ENCODE data around the gene FAM149B1. TPM values are rescaled to one million over a fixed set of nuclear protein-coding genes. Genes with fewer than 3 reads are reported as not detected.

FAM149B1 gene
- total RNA-seq, 2 donors from 2014 or later: 9.4 to 13.0 TPM

GRCh38 chr10:73215749-73216148 lies 47.8 kb downstream of the FAM149B1 start:
- no peak for TF ChIP-seq CTCF (IDR thresholded peaks at IDR 0.05)
- DNase-seq (ENCODE audit: low spot score): no peak
- Histone ChIP-seq H3K27me3 (no peaks in the 10 kb centered on the region), H3K36me3 (peaks cover 32% of the 10 kb centered on the region), H3K4me3 (no peak overlapping the region), H3K4me1 (peaks cover 0 to 3% of the 10 kb centered on the region in 2 donors), H3K27ac (no peak overlapping the region), H3K9me3 (no peaks in the 10 kb centered on the region)

GRCh38 chr10:73217628-73218027 lies 49.7 kb downstream of the FAM149B1 start:
- no peak for DNase-seq (ENCODE audit: low spot score)
- Histone ChIP-seq H3K4me3 (no peak overlapping the region), H3K4me1 (peaks cover 0 to 3% of the 10 kb centered on the region in 2 donors), H3K36me3 (peaks cover 20% of the 10 kb centered on the region), H3K27ac (no peak overlapping the region), H3K27me3 (no peaks in the 10 kb centered on the region), H3K9me3 (no peaks in the 10 kb centered on the region)
- TF ChIP-seq CTCF (IDR thresholded peaks at IDR 0.05): no peak

- peak in 1 of 2 donors; percentile 12 for TF ChIP-seq CTCF (IDR thresholded peaks at IDR 0.05)
- H3K36me3 ChIP-seq: peaks cover 20% of the 10 kb centered on the region
- no peaks in the 10 kb centered on the region for H3K27me3 ChIP-seq
- DNase-seq (ENCODE audit: low spot score): no peak
- no peak overlapping the region for H3K4me3 ChIP-seq
- H3K27ac ChIP-seq: no peak overlapping the region
- no peaks in the 10 kb centered on the region for H3K9me3 ChIP-seq
- peaks cover 0 to 3% of the 10 kb centered on the region in 2 donors for H3K4me1 ChIP-seq
Observed at GRCh38 chr10:73218431-73219191, 50.7 kb downstream of the FAM149B1 start.

GRCh38 chr10:73219384-73219783 lies 51.5 kb downstream of the FAM149B1 start:
- Histone ChIP-seq H3K9me3 (no peaks in the 10 kb centered on the region), H3K27ac (no peak overlapping the region), H3K27me3 (no peaks in the 10 kb centered on the region), H3K4me3 (no peak overlapping the region), H3K4me1 (peaks cover 0 to 3% of the 10 kb centered on the region in 2 donors), H3K36me3 (peaks cover 20% of the 10 kb centered on the region)
- TF ChIP-seq CTCF (IDR thresholded peaks at IDR 0.05): no peak
- DNase-seq (ENCODE audit: low spot score): no peak

GRCh38 chr10:73220989-73221388 lies 53.1 kb downstream of the FAM149B1 start:
- Histone ChIP-seq H3K4me3 (no peak overlapping the region), H3K27ac (no peak overlapping the region), H3K36me3 (peaks cover 20% of the 10 kb centered on the region), H3K27me3 (no peaks in the 10 kb centered on the region), H3K4me1 (peaks cover 0 to 3% of the 10 kb centered on the region in 2 donors), H3K9me3 (no peaks in the 10 kb centered on the region)
- DNase-seq (ENCODE audit: low spot score): no peak
- TF ChIP-seq CTCF (IDR thresholded peaks at IDR 0.05): no peak

- H3K9me3 ChIP-seq: no peaks in the 10 kb centered on the region
- no peak for DNase-seq (ENCODE audit: low spot score)
- no peak for TF ChIP-seq CTCF (IDR thresholded peaks at IDR 0.05)
- no peak overlapping the region for H3K27ac ChIP-seq
- H3K4me3 ChIP-seq: no peak overlapping the region
- no peaks in the 10 kb centered on the region for H3K27me3 ChIP-seq
- no peaks in the 10 kb centered on the region for H3K4me1 ChIP-seq
- peaks cover 8% of the 10 kb centered on the region for H3K36me3 ChIP-seq
Observed at GRCh38 chr10:73225518-73225917, 57.6 kb downstream of the FAM149B1 start.

All from right atrium auricular region (tissue), 2 donors.